Cerebellar cortex (tissue), 1 donor: ENCODE results near the gene SNCB.
A peak's percentile ranks its signal among the peaks of the same experiment; 100 is the strongest.

Experiments
- DNase-seq: peaks from one replicate; pipeline ENCODE4 v3.0.0-alpha.2; 2015; ENCODE audit warnings: low spot score

SNCB gene

GRCh38 chr5:176660860-176661641 is 30.7 kb upstream of the SNCB start:
- peak; percentile 87 for DNase-seq

GRCh38 chr5:176660530-176660859 is 30.2 kb upstream of the SNCB start:
- no peak for DNase-seq

GRCh38 chr5:176659860-176660461 is 29.6 kb upstream of the SNCB start:
- DNase-seq = no peak

GRCh38 chr5:176659512-176659839 is 29.1 kb upstream of the SNCB start:
- no peak for DNase-seq

GRCh38 chr5:176658817-176659511 is 28.6 kb upstream of the SNCB start:
- DNase-seq = no peak

GRCh38 chr5:176658007-176658599 is 27.8 kb upstream of the SNCB start:
- DNase-seq = peak; percentile 89

- no peak for DNase-seq
Observed at GRCh38 chr5:176656467-176656990, 26.2 kb upstream of the SNCB start.

- DNase-seq = no peak
Observed at GRCh38 chr5:176654856-176655255, 24.5 kb upstream of the SNCB start.

- DNase-seq = peak; percentile 58
Observed at GRCh38 chr5:176653401-176654385, 23.4 kb upstream of the SNCB start.

GRCh38 chr5:176652136-176652535 is 21.8 kb upstream of the SNCB start:
- DNase-seq = peak; percentile 94

- DNase-seq = no peak
Observed at GRCh38 chr5:176651472-176651980, 21.2 kb upstream of the SNCB start.

- no peak for DNase-seq
Observed at GRCh38 chr5:176650354-176650884, 20.1 kb upstream of the SNCB start.

- DNase-seq = no peak
Observed at GRCh38 chr5:176648474-176649194, 18.3 kb upstream of the SNCB start.

- no peak for DNase-seq
Observed at GRCh38 chr5:176647843-176648473, 17.6 kb upstream of the SNCB start.

- DNase-seq = peak; percentile 99
Observed at GRCh38 chr5:176647030-176647842, 16.9 kb upstream of the SNCB start, which contains the start of gene TSPAN17. TSPAN17 (plus strand) TSS chr5:176647484; CDS start chr5:176647616, 132 bp downstream.

- DNase-seq = no peak
Observed at GRCh38 chr5:176646707-176647029, 16.3 kb upstream of the SNCB start.

- DNase-seq = no peak
Observed at GRCh38 chr5:176646049-176646706, 15.8 kb upstream of the SNCB start.

GRCh38 chr5:176644878-176645670 is 14.7 kb upstream of the SNCB start:
- peak; percentile 58 for DNase-seq
